ENCODE results near the gene CFLAR. TPM values are rescaled to one million over a fixed set of nuclear protein-coding genes. Genes with fewer than 3 reads are reported as not detected.
"Not testable (repeated sequence)": the region's sequence is repeated elsewhere in the genome, so short reads cannot be mapped to it uniquely, and the experiment has no call there.

The CFLAR gene
- total RNA-seq, 1 donor from 2014 or later = 187 TPM

DNA sequence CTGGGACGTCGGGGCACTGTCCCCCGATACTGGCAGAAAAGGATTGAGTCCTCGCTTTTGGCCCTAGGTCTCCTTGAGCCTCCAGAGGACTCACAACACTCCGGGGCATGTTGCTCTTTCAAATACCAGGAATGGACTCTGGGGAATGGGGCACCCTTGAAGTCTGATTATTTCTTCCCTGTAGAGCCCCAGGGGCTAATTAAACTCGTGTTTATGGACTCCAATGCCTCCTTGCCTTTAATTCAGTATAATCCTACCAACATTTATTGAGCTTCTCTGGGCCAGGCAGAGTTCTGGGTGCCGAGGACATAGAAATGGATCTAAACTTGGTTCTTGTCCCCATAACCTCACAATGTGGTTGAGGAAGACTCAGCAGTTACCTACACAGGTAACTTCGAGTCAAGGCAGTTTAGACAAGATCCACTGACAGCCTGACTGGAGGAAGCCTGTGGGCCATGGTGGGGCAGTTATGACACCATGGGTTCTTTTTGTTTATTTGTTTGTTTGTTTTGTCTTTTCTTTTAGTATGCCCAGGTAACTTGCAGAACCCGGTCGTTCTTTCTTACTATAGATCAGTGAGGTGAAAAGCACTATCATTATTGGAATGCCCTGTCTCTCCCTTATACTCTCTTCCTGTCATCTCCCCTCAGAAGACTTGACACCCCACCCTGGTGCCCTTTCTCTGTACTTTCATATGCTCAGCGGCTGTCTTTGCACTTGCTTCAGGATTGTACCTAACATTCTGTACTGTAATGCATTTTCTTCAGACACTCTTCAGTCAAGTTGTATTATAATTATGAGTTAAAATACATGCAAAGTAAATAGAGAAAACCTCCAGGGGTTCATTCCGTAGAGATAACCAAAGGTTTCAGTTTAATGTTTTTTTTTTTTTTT lies 3.2 kb downstream of the CFLAR start:
- no peak for DNase-seq (ENCODE audit: low spot score)

DNA sequence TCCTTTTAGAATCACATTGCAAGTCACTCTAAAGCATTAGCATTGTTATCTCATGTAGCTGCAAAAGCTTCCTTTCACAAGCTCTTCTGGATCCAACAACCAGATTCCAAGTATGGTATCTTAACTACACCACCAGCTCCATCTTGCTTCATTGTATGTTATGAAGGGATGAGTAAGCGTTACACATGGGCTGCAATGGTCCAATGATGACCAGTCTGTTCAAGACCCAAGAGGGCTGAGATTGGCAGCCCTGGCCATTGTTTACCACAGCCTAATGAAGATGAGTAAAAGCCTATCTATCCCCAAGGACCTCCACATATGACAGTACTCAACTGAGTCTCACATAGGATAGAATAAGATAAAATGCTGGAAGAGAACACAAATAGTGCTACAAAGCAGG lies 6.3 kb downstream of the CFLAR start:
- DNase-seq (ENCODE audit: low spot score) = no peak

DNA sequence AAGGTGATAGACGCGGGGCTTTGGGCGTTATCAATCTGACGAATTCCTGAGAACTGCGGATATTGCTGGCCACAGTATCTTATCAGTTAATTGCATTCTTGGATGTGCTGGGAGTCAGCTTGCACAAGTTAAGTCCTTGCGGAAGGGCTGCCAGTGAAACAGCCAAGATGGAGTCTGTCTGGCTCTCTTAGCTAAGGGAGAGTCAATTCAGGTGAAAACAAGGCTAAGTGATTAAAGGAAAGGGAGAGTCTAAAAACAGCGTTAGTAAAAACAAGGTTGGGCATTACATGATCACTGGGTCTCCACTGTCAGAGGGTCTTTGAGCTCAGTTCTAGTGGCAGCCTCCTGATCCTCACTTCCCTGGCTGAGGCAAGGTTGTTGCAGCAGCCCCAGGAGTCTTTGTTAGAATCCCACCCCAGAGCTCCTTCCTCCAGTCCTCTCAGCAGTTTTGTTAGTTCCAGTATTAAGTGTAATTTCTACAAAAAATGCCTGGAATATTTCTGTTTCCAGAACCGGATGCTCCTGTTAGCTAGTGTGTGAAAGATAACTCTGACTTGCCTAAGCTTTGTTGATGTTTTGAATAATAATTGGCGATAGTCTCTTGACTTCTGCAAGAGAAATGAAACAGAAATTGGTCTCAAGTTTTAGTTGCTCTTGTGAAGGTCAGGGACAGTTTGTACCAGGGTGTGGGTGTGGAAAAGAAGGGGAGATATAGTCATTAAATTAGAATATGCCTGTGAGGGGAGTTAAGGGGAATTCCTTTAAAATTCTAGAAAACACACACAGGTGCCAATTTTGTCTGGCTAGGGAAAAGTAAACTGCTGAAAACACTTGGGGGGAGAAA lies 10.6 kb downstream of the CFLAR start:
- no peak for DNase-seq (ENCODE audit: low spot score)

DNA sequence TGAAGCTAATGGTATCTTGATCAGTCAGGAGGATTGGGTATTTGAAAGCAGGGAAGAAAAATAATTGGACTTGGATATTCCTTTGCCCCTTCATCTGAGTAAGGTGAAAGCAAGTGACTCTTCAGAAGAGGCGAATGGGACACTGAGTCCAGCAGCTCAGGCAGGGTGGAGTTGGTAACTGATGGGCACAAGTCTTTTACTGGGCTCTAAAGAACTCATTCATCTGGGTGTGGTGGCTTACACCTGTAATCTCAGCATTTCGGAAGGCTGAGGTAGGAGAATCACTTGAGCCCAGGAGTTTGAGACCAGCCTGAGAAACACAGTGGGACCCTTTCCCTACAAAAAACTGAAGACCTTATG lies 11.2 kb downstream of the CFLAR start:
- DNase-seq (ENCODE audit: low spot score) = no peak

DNA sequence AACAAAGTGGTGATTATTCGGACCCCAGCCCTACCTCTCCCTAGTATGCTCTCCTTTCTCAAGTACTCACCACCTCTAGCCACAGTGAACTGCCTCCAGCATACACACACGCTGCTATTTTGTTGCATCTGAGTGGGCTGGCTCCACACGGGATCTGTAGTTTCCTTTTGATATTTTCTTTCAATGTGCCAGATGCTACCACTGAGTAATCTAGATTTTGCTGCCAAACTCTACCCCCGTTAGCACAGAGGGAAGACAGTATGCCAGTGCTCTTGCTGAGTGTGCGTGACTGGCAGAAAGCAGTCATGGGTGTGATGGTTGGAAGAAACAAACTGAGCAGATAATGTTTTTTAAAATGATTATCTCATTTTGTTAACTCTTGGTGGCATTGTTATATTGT lies 11.6 kb downstream of the CFLAR start:
- DNase-seq (ENCODE audit: low spot score) = no peak

DNA sequence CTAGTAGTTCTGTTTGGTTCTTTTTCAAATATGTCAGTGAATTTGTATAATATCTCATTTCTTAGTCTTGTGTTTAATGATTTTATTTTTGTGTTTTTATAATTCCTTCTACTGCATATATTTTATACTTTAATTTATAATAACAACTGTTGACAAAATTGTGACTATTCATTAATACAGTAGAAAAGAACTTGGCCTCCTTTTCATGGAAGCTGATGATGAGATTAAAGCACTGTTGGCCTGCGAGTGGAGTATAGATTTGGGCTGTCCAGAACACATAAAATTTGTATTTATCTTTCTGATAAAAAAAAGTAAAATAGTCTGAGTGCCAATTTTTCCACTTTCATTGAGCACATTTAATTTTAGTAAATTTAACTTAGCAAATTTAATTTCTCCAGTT lies 12.1 kb downstream of the CFLAR start:
- DNase-seq (ENCODE audit: low spot score) = no peak

DNA sequence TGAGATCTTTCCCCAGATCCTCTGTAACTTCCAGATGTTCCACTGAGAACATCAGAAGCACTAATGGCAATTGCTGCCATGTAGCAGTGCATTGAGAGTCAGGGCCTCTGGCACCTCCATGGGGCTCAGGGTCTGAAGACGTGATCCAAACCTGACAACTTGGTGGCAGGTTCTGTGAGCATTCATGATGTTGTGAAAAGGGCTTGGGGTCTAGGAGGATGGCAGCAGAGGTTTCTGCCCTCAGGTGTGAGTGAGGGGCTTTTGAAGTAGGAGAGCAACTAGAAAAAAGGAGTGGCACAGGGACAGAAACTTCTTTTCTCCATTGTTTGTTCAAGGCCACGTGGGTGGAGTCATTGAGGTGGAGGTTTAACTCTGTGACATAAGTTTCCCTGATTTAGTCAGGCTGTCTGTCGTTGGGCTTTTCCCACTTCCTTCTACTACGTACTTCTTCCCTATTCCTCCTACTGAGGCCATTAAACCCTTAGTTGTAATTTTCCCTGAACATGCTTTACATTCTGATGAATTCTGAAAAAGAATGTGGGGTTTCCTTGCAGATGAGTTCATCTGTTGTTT lies 13.1 kb downstream of the CFLAR start:
- no peak for DNase-seq (ENCODE audit: low spot score)

DNA sequence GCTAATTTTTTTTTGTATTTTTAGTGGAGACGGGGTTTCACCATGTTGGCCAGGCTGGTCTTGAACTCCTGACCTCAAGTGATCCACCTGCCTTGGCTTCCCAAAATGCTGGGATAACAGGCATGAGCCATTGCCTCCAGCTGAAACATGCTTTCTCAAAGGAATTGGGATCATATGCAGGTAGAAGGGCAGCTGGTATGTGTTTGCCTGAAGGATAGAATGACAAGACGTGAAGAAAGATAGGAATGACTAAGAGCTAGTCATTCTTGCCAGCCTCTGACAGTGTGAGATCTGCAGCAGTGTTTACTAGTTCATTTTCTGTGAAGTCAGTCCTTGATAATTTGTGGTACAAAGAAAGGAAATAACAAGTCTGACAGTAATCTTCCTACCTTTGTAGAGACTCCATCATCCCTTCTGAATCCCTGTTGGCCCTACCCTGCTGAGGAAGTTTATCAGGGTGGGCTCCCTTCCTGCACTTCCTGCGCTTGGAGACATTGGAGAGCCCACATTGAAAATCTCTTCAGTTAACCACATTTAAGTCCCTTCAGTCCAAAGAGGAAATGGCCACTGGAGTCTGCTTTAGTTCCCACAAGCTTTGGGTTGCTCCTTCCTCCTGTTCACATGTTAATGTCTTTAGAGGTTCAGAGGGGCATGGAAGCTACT lies 14.7 kb downstream of the CFLAR start:
- DNase-seq (ENCODE audit: low spot score) = no peak

DNA sequence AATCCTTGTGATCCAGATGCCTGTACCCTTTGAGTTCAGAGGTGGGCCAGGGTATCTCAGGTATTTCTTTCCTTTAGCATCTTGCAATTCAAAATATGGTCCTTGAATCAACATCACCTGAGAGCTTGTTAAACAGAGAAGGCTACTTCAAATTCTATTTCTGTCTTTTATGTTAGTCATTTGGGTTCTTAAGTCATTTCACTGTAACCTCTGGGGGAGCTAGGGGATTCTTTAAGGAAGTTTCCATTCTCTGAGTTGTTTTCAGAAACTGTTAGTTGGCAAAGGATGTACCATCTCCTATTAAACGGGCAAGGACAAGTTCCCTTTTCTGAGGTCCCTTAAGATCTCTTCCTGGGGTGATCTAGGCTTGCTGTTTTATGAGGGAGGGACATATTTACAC lies 16.6 kb downstream of the CFLAR start:
- no peak for DNase-seq (ENCODE audit: low spot score)

DNA sequence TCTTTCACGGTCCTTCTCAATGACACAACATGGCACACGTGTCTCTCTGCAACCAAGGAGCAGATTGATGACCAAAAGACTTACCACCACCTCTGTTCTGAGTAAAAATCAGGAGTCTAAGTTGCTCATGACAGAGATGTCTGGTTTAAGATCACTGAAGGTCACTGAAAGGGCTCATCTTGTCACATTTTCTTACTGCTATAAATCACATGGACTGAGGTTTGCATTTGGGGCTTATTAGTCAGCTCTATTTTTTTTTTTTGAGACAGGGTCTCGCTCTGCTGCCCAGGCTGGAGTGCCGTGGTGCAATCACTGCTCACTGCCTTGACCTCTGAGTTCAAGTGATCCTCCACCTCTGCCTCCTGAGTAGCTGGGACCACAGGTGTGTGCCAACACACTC lies 19.4 kb downstream of the CFLAR start:
- no peak for DNase-seq (ENCODE audit: low spot score)

DNA sequence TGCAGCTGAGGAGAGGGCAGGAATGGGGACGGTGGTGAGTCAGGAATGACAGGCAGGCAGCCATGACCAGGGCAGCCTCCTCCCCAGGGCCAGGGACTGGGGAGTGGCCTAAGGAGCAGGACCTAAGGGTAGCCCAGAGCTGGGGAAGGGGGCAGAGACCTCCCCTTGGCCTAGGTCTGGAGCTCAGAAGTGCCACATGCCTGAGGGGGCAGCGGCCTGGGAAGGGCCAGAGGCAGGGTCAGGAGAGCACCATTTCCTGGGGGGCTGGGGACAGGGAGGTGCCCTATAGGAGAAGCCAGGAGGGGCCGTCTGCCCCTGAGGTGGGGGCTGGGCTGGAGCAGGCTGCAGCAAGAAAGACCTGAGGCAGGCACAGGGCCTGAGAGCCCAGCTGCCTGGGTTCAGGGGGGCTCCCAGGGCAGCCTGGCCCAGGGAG lies 20.9 kb downstream of the CFLAR start:
- DNase-seq (ENCODE audit: low spot score) = no peak

DNA sequence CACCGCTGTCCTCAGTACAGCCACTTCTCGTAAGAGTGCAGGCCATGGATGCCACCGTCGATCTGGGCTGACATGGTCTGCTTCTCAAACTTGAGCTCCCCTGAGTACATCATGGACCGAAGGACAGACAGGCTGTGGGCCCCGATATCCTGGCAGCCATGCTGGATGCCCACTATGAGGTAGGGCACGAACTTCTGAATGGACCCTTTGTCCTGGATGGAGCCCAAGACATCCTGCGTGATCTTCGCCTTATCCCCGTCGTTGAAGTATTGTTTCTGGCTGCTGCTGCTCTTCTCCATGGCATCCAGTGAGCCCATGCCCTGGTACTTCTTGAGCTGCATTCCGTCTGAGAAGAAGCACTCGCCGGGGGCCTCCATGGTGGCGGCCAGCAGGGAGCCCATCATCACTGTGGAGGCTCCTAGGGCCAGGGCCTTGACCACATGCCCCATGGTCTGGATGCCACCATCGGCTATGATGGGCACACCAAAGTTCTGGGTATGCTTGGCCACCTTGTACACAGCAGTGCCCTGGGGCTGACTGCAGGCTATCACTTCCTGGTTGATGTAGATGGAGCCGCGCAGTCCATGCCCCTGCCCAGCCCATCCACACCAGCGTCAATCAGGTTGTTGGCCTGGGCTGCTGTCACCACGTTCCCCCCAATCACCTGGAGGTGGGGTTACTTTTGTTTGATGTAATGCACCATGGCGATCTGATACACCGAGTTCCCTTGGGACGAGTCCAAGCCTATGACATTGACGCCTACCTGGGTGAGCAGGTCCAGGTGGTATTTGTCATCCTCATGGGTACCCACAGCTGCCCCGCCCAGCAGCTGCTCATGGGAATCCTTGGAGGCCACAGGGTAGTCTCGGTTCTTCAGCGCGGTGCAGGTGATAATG lies 21.8 kb downstream of the CFLAR start:
- no peak for DNase-seq (ENCODE audit: low spot score)

DNA sequence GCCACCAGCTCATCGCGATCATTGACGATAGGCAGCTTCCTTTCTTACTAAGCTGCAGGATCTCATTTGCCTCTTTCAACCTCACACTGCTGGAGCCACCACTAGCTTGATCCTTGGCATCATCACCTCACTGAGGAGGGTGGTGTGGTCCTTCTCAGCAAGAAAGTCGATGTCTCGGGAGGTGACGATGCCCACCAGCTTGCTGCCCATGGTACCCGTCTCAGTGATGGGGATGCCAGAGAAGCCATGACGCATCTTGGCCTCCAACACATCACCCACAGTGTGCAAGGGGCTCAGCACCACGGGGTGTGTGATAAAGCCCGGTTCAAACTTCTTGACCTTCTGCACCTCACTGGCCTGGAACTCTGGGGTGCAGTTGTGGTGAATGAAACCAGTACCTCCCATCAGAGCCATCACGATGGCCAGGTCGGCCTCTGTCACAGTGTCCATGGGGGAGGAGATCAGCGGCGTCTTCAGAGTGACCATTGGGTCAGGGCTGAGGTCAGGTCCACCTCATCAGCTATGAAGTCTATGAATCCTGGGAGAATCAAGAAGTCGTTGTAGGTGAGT lies 22.5 kb downstream of the CFLAR start:
- no peak for DNase-seq (ENCODE audit: low spot score)

DNA sequence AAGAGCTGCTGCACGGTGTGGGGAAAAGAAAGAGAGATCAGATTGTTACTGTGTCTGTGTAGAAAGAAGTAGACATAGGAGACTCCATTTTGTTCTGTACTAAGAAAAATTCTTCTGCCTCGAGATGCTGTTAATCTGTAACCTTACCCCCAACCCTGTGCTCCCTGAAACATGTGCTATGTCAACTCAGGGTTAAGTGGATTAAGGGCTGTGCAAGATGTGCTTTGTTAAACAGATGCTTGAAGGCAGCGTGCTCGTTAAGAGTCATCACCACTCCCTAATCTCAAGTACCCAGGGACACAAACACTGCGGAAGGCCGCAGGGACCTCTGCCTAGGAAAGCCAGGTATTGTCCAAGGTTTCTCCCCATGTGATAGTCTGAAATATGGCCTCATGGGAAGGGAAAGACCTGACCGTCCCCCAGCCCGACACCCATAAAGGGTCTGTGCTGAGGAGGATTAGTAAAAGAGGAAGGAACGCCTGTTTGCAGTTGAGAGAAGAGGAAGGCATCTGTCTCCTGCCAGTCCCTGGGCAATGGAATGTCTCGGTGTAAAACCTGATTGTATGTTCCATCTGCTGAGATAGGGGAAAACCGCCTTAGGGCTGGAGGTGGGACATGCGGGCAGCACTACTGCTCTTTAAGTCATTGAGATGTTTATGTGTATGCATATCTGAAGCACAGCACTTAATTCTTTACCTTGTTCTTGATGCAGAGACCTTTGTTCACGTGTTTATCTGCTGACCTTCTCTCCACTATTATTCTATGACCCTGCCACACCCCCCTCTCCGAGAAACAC lies 23.2 kb downstream of the CFLAR start:
- DNase-seq (ENCODE audit: low spot score) = not testable (repeated sequence)

DNA sequence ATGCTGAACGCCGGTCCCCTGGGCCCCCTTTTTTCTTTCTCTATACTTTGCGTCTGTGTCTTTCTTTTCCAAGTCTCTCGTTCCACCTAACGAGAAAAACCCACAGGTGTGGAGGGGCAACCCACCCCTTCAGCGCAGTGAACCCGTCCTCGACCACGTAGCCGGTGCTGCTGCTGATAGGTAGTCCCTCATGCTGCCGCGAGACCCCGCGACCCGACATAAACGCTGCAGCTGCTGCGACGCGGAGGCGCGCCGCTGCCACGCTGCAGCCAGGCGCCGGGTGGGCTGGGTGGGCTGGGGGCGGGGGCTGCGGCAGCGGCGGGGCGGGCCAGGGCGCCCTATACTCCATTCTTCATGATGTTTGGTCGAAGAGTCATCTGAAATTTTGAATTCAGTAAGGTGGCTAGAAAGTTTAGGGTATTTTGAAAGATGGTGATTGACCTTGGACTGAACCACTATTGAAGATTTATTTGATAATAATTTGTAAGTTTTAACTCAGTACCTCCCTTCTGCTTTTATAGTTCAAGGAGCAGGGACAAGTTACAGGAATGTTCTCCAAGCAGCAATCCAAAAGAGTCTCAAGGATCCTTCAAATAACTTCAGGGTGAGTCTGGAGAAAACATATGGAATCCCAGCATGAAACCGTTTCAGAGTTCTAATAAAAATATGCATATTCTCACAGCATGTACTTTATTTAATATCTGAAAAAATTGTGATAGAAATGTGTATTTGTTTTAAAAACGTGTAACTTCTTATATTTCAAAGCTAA lies 24.1 kb downstream of the CFLAR start:
- no peak for DNase-seq (ENCODE audit: low spot score)

DNA sequence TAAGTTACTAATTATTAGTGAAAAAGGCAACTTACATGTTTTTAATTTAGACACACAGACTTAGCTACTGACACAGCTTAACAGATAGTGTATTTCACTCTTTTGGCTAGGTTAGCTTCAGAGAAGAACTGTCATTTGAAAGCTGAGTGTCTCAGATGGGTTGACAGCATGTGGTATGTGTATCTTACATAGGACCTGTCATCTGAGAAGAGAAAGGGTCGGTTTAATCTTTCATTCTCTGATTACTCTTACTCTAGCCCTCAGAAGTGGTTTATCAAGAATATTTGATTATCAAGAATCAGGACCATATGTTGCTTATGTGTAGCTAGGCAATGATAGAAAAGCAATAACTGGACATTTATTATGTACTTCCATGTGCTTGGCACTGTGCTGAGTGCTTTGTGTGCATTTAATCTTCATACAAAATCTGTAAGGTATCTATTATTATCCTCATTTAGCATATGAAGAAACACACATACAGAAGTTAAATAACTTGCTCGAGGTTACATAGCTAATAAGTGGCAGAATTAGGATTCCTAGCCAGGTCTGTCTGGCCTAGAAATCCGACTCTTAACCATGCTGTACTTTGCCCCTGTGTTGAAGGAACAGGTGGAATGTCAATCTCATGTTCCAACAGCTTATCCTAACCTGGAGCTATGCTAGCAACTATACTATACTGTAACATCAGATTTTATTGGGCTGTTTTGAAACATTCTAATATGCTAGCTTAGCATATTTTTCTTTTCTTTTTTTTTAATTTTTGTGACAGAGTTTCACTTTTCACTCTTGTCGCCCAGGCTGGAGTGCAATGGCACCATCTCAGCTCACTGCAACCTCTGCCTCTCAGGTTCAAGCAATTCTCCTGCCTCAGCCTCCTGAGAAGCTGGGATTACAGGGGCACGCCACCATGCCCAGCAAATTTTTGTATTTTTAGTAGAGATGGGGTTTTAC lies 28.4 kb downstream of the CFLAR start:
- DNase-seq (ENCODE audit: low spot score) = no peak

DNA sequence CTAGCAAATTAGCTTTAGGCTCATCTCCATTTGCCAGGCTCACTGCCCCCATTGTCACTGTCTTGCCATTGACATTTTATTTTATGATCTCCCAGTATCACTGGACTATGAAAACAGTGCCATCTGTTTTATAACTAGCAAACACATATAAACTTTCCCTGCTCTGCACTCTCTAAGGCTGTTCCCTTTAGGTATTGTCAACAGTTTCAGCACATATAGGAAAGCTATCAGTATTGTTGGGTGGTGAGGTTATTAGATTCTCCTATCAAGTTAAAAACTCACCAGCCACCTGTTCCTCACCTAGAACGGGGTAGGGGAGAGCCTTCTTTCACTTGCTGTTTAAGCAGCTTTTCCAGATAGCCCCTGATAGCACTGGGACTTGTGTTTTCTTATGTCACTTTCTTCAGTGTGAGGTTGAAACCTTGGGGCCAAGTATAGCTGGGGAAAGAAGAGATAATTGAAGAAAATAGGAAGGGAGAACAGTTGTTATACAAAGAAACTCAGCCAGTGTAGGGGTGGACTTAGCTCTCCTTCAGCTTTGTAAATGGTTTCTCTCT lies 32.5 kb downstream of the CFLAR start:
- DNase-seq (ENCODE audit: low spot score) = no peak
